SK-N-SH (cell line): ENCODE measurements around the gene TMEM116. TPM values are rescaled to one million over a fixed set of nuclear protein-coding genes. Genes with fewer than 3 reads are reported as not detected.
"Not testable (repeated sequence)": the region's sequence is repeated elsewhere in the genome, so short reads cannot be mapped to it uniquely, and the experiment has no call there.

ENCODE experiments used
- CTCF ChIA-PET: fragments of 300-600, 350-600 bp; formaldehyde crosslinking; extraction: SDS; loops from one replicate; lab custom pipeline; 2021; lab: Yijun Ruan, JAX
- POLR2A ChIA-PET: fragments of 350-600 bp; sonication (Branson Sonifier 250); formaldehyde crosslinking; extraction: SDS; loops from one replicate; lab custom pipeline; 2020; ENCODE audit warnings: antibody characterized with exemption, inconsistent platforms; lab: Yijun Ruan, JAX
- DNase-seq: peaks from one replicate; pipeline ENCODE4 v3.0.0; 2012
- H2AFZ ChIP-seq: fragments of 200-600 bp; sonication (generic); 2 replicates; pipeline ENCODE4 v1.8.1; 2016; ENCODE audit warnings: antibody characterized with exemption, mild to moderate bottlenecking, low read depth
- H3F3A ChIP-seq: fragments of 200-600 bp; sonication (generic); replicated peaks from 2 replicates; pipeline ENCODE3; 2016; ENCODE audit warnings: antibody characterized with exemption, mild to moderate bottlenecking; ENCODE audit not compliant: insufficient read depth
- H3K27ac ChIP-seq, 2 experiments: fragments of 200-500 bp in 1 of 2; fragments of 200-600 bp in 1 of 2; sonication (Bioruptor generic) in 1 of 2; sonication (generic), shearing (Covaris generic) in 1 of 2; 2 replicates each; pipeline versions ENCODE4 v1.5.1 to v1.6.1; 2014 to 2016; ENCODE audit warnings: low read depth in 2 of 2, inconsistent platforms in 1 of 2, low read length in 1 of 2, mild to moderate bottlenecking in 1 of 2, mixed read lengths in 1 of 2
- H3K27me3 ChIP-seq: fragments of 200-600 bp; sonication (generic), shearing (Covaris generic); 2 replicates; pipeline ENCODE4 v1.6.1; 2016; ENCODE audit warnings: mixed run types; ENCODE audit not compliant: insufficient read depth
- H3K36me3 ChIP-seq, 2 experiments: fragments of 200-500 bp in 1 of 2; fragments of 200-600 bp in 1 of 2; sonication (Bioruptor generic) in 1 of 2; sonication (generic) in 1 of 2; replicated peaks in 1 of 2; 2 replicates each; pipeline versions ENCODE3 to v1.5.1; 2014 to 2016; ENCODE audit warnings: low read length in 1 of 2, mild to moderate bottlenecking in 1 of 2; ENCODE audit not compliant: insufficient read depth in 2 of 2, control insufficient read depth in 1 of 2
- H3K4me1 ChIP-seq, 2 experiments: fragments of 200-500 bp in 1 of 2; fragments of 200-600 bp in 1 of 2; sonication (Bioruptor generic) in 1 of 2; sonication (generic), shearing (Covaris generic) in 1 of 2; 2 replicates each; pipeline versions ENCODE4 v1.5.1 to v1.6.1; 2014 to 2016; ENCODE audit warnings: low read depth in 1 of 2, low read length in 1 of 2, mixed run types in 1 of 2; ENCODE audit not compliant: insufficient read depth in 2 of 2, control insufficient read depth in 1 of 2
- H3K4me2 ChIP-seq: fragments of 200-600 bp; sonication (generic), shearing (Covaris generic); 2 replicates; pipeline ENCODE4 v1.6.1; 2017; ENCODE audit warnings: mixed run types
- H3K4me3 ChIP-seq, 2 experiments: fragments of 200-500 bp in 1 of 2; fragments of 200-600 bp in 1 of 2; sonication (Bioruptor generic) in 1 of 2; sonication (generic), shearing (Covaris generic) in 1 of 2; 2 replicates each; pipeline versions ENCODE4 v1.5.1 to v1.8.1; 2014 to 2016; ENCODE audit warnings: low read depth in 2 of 2, inconsistent platforms in 1 of 2, low read length in 1 of 2, mild to moderate bottlenecking in 1 of 2, mixed read lengths in 1 of 2, moderate library complexity in 1 of 2
- H3K79me2 ChIP-seq: fragments of 200-600 bp; sonication (generic); 2 replicates; pipeline ENCODE4 v1.8.1; 2017; ENCODE audit warnings: mild to moderate bottlenecking; ENCODE audit not compliant: insufficient read depth
- H3K9ac ChIP-seq: fragments of 200-600 bp; sonication (generic); 2 replicates; pipeline ENCODE4 v1.6.1; 2017; ENCODE audit warnings: mixed run types
- H3K9me2 ChIP-seq: fragments of 200-600 bp; sonication (generic); 2 replicates; pipeline ENCODE4 v1.6.1; 2017; ENCODE audit warnings: mixed run types
- H3K9me3 ChIP-seq: fragments of 200-600 bp; sonication (generic); 2 replicates; pipeline ENCODE4 v1.6.1; 2017; ENCODE audit warnings: mixed run types, mild to moderate bottlenecking, moderate library complexity
- H4K20me1 ChIP-seq: fragments of 200-600 bp; sonication (generic); 2 replicates; pipeline ENCODE4 v1.6.1; 2017; ENCODE audit warnings: mild to moderate bottlenecking, mixed run types; ENCODE audit not compliant: insufficient read depth
- CHD2 ChIP-seq: fragments of 150-350 bp; IDR thresholded peaks from 2 replicates; pipeline ENCODE4 v1.6.1; 2018; ENCODE audit warnings: low read length; ENCODE audit not compliant: partially characterized antibody
- EP300 ChIP-seq, 2 experiments: IDR thresholded peaks; 2 replicates each; pipeline versions ENCODE4 v1.4.0 to v1.6.1; 2012; ENCODE audit warnings: borderline replicate concordance in 1 of 2, low read depth in 1 of 2, low read length in 1 of 2
- FOSL2 ChIP-seq: IDR thresholded peaks from 2 replicates; pipeline ENCODE4 v1.4.0; 2012; ENCODE audit warnings: low read depth, mild to moderate bottlenecking, moderate library complexity, borderline replicate concordance
- FOXM1 ChIP-seq: IDR thresholded peaks from 2 replicates; pipeline ENCODE4 v1.4.0; 2012; ENCODE audit warnings: low read depth, mild to moderate bottlenecking
- GATA2 ChIP-seq: sonication (generic); formaldehyde crosslinking; IDR thresholded peaks from 2 replicates; pipeline ENCODE4 v1.5.0; 2020; ENCODE audit warnings: mild to moderate bottlenecking, missing genetic modification reagents
- MAX ChIP-seq: IDR thresholded peaks from 2 replicates; pipeline ENCODE4 v1.4.0; 2012; ENCODE audit warnings: low read depth
- NFIC ChIP-seq: IDR thresholded peaks from 2 replicates; pipeline ENCODE4 v1.4.0; 2012; ENCODE audit warnings: borderline replicate concordance
- NRF1 ChIP-seq: IDR thresholded peaks from 2 replicates; pipeline ENCODE4 v1.6.1; 2012; ENCODE audit warnings: low read depth, mild to moderate bottlenecking, low read length
- PBX3 ChIP-seq: IDR thresholded peaks from 2 replicates; pipeline ENCODE4; 2012
- POLR2AphosphoS5 ChIP-seq: IDR thresholded peaks from 2 replicates; pipeline ENCODE4 v1.6.1; 2012; ENCODE audit warnings: low read depth, low read length
- RAD21 ChIP-seq: IDR thresholded peaks from 2 replicates; pipeline ENCODE4 v1.6.1; 2012; ENCODE audit warnings: mild to moderate bottlenecking, low read length
- RCOR1 ChIP-seq: fragments of 150-350 bp; IDR thresholded peaks from 2 replicates; pipeline ENCODE4 v1.6.1; 2017; ENCODE audit warnings: antibody characterized with exemption, low read length
- RFX5 ChIP-seq: IDR thresholded peaks from 2 replicates; pipeline ENCODE4 v1.6.1; 2012; ENCODE audit warnings: mild to moderate bottlenecking, improper control_type of control experiment, low read length
- SIN3A ChIP-seq: IDR thresholded peaks from 2 replicates; pipeline ENCODE4 v1.6.1; 2012; ENCODE audit warnings: low read depth, mild to moderate bottlenecking, low read length, moderate library complexity, borderline replicate concordance
- TEAD4 ChIP-seq: IDR thresholded peaks from 2 replicates; pipeline ENCODE4 v1.4.0; 2012; ENCODE audit warnings: mild to moderate bottlenecking, borderline replicate concordance; ENCODE audit not compliant: insufficient read depth
- YY1 ChIP-seq: IDR thresholded peaks from 2 replicates; pipeline ENCODE4 v1.4.0; 2012; ENCODE audit warnings: low read depth, mild to moderate bottlenecking
- WGBS: methylation state at CpG from one replicate; pipeline ENCODE4 v1.1.6; 2017; ENCODE audit warnings: low lambda C conversion rate; 5-methylcytosine and 5-hydroxymethylcytosine counted together
- polyA plus RNA-seq, 3 experiments: library from polyadenylated mRNA; depleted of rRNA; stranded (reverse); fragments of >200 nt; gene quantifications; 2 replicates each; pipeline ENCODE4 v1.2.3, GENCODE V29; 2012

The TMEM116 gene
- polyA plus RNA-seq, 1 of the 3 experiments (the other 2 are of a cell fraction): 7.9 TPM

- no peaks in the 10 kb centered on the region for H3K27me3 ChIP-seq
- ChIA-PET CTCF (interaction anchor here (1.6 kb wide), 1 partner anchor 21 kb away, joined by 3 read pairs; no protein-coding TSS in a partner anchor), POLR2A (interaction anchor here (0.7 kb wide), 1 partner anchor 199 kb away, joined by 4 read pairs; no protein-coding TSS in a partner anchor)
- H3F3A ChIP-seq: peaks cover 15% of the 10 kb centered on the region
- no peaks in the 10 kb centered on the region for H4K20me1 ChIP-seq
- no peaks in the 10 kb centered on the region for H3K9me2 ChIP-seq
- peaks cover 51% of the 10 kb centered on the region for H3K79me2 ChIP-seq
- H3K9ac ChIP-seq: peak overlapping the region; percentile 88; the same call in 1 of the 2 replicates
- WGBS: 90% methylated on average over 8 of the region's 8 CpGs
- H3K4me1 ChIP-seq: peaks cover 8 to 14% of the 10 kb centered on the region in 2 experiments; a peak in 1 of 4 replicates
- H3K9me3 ChIP-seq: no peaks in the 10 kb centered on the region
- H3K27ac ChIP-seq: no peak overlapping the region
- no peak overlapping the region for H2AFZ ChIP-seq
- H3K4me2 ChIP-seq: peak overlapping the region; percentile 97
- peaks cover 10% of the 10 kb centered on the region in 2 experiments for H3K36me3 ChIP-seq
- peak overlapping the region; percentile 67 to 94; a peak in 3 of 4 replicates for H3K4me3 ChIP-seq
- TF ChIP-seq FOXM1 (no peak), RCOR1 (no peak), PBX3 (no peak), RAD21 (no peak), RFX5 (no peak), TEAD4 (no peak), NRF1 (no peak), EP300 (IDR thresholded peaks at IDR 0.05; ENCODE audit: borderline replicate concordance in 1 of 2, low read depth in 1 of 2, low read length in 1 of 2) (no peak), POLR2AphosphoS5 (no peak), CHD2 (no peak)
- no peak for DNase-seq
Measured at GRCh38 chr12:112011685-112012084, 1.3 kb downstream of the TMEM116 start.

GRCh38 chr12:112010415-112011344 is 2.3 kb downstream of the TMEM116 start:
- H4K20me1 ChIP-seq: no peaks in the 10 kb centered on the region
- ChIA-PET CTCF (interaction anchor here (1.6 kb wide), 1 partner anchor 20 kb away, joined by 3 read pairs; no protein-coding TSS in a partner anchor), POLR2A (no interaction called here)
- H3K9me3 ChIP-seq: no peaks in the 10 kb centered on the region
- TF ChIP-seq RCOR1 (no peak), PBX3 (no peak), NFIC (no peak), SIN3A (no peak), FOSL2 (no peak), MAX (no peak), YY1 (no peak), GATA2 (CRISPR knock-in tag) (no peak)
- peaks cover 15% of the 10 kb centered on the region for H3F3A ChIP-seq
- no peak for DNase-seq
- H2AFZ ChIP-seq: no peak overlapping the region
- WGBS: 100% methylated on average over 5 of the region's 8 CpGs
- H3K4me1 ChIP-seq: peaks cover 11 to 14% of the 10 kb centered on the region in 2 experiments; a peak in 1 of 4 replicates
- no peak overlapping the region for H3K9ac ChIP-seq
- no peak overlapping the region for H3K4me3 ChIP-seq
- H3K27me3 ChIP-seq: no peaks in the 10 kb centered on the region
- H3K9me2 ChIP-seq: no peaks in the 10 kb centered on the region
- H3K4me2 ChIP-seq: no peak overlapping the region
- H3K27ac ChIP-seq: no peak overlapping the region
- H3K79me2 ChIP-seq: peaks cover 41% of the 10 kb centered on the region
- H3K36me3 ChIP-seq: peaks cover 2 to 3% of the 10 kb centered on the region in 2 experiments

- H3K27me3 ChIP-seq, H3K9ac ChIP-seq, POLR2A ChIA-PET, H3K4me2 ChIP-seq, H3K9me2 ChIP-seq, H3K27ac ChIP-seq, H3K4me3 ChIP-seq, CTCF ChIA-PET, H2AFZ ChIP-seq, H4K20me1 ChIP-seq, H3K9me3 ChIP-seq, H3K36me3 ChIP-seq, DNase-seq: not testable (repeated sequence)
- H3F3A ChIP-seq: peaks cover 15% of the 10 kb centered on the region
- H3K4me1 ChIP-seq: peaks cover 11 to 14% of the 10 kb centered on the region in 2 experiments; a peak in 1 of 4 replicates
- 92% methylated on average over 3 of the region's 3 CpGs for WGBS
- peaks cover 30% of the 10 kb centered on the region for H3K79me2 ChIP-seq
Measured at GRCh38 chr12:112009596-112009995, 3.4 kb downstream of the TMEM116 start.
